Measurements from ENCODE around the gene CDK2AP2.

The CDK2AP2 gene

DNA sequence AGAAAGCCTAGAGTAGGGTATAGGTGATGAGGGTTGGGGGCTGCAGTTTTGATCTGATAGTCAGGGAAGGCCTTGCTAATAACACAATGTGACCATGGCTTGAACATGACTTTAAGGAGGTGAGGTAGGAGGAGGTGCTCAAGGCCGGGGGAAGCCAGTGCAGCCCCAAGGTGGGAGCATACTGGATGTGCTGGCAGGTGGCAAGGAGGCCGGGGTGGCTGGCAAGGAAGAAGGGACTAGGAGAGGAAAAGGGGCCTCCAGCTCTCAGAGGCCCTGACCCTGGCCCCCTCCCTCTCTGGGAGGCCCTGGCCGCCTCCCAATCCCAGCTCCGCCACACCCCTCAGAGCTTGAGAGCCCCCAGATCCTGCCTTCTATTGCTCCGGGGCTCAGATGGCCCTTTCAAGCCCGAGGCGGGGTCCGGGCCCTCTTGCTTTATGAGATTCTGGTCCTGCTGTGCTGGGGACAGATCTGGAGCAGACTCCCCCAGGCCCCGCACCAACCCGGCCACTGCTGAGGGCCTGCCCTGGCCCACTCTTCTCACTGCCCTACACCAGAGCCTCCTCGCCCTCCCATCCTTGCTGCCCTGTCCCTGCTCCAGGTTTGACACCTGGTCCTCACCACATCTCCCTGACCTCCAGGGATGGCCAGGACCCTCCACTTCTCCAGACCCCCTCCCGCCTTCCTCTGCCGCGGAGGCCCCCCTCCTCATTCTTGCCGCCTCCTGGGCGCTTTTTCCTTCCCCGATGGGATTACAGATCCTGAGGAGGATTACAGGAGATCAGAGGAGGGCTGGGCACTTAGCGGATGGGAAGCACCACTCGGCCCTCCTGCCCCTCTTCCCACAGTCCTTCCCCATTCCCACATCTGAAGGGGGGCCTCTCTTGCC lies 4.6 kb downstream of the CDK2AP2 start:
- DNase-seq (ENCODE audit: low spot score), result no peak

DNA sequence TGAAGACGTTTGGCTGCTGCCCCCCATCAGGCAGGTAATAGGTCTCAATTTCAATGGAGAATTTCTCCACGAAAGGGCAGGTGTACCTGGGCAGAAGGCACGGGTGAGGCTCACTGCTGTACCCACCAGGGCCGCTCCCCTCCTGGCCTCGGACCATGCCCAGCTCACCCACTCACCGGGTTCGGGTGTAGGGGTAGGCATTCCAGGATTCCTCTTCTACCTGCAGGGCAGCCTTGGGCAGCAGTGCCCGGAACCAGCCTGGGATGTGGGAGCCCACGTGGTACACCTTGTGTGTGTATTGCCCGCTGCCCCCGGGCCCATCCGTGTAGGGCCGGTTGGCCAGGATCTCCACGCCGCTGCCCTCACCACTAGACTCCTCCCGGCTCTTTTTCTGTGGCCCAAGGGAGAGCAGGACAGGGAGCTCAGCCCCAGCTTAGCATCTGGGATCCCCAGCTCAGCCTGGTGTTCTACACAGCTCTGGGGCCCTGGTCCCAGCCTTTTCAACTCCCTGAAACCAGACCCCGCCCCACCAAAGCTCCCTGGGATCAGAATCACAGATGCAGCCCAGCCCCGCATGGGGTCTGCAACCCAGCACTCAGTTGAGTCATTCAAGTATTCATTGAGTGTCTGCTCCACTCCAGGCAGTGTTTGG lies 5.5 kb downstream of the CDK2AP2 start:
- no peak for DNase-seq (ENCODE audit: low spot score)

DNA sequence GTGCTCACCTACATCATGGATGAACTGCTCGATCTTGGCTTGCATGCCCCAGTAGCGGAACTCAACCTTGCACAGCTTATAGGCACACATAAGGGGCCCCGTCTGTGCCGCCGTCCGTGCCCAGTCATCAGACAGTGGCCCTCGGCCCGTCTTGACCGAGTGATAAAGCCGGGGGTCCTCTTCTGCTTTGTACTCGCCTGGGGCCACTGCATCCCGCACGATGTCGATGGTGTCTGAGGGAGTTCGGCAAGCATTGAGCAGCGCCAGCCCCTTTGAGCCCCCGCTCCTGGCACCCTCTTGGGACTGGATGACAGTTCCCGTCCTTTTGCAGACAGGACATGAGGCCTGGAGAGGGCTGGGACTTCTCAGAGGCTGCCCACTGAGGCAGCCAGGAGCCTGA lies 6.1 kb downstream of the CDK2AP2 start:
- no peak for DNase-seq (ENCODE audit: low spot score)

DNA sequence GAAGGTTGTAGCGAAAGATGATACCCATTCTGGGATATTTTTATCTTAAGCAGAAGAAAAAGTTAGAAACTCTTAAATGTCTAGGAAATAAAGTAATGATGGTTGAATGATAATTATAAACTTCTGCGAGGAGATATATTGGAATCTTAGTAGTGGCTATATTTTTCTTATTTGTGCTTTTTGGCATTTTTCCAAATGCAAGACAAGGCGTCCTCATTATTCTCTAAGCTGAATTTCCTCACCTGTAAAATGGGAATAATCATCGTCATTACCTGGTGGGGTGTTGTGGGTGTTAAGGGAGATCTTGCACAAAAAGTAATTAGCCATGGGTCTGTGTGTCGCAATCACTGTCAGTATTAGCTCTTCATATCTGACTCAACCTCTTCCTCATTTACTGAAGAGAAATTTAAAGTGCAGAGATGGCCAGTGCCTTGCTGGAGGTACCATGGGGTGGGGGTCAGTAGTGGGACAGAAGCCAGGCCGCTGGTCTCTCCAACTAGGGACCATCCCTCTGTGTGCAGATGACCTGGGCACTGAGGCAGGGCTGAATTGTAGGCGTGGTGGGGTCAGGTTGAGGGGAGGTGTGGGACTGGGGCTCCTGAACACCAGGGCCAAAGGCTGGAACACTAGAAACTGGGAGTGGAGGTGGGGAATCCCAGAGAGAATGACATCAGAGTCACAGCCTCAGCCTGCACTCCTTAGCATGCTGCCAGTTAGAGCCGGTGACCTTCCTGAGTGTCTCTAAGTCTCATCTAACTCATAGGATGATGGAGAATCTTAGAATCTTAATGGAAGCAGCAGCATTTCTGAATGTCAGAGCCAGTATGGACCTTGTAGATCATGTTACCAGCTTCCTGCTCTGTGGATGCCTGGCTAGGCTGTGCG lies 6.9 kb downstream of the CDK2AP2 start:
- no peak for DNase-seq (ENCODE audit: low spot score)

DNA sequence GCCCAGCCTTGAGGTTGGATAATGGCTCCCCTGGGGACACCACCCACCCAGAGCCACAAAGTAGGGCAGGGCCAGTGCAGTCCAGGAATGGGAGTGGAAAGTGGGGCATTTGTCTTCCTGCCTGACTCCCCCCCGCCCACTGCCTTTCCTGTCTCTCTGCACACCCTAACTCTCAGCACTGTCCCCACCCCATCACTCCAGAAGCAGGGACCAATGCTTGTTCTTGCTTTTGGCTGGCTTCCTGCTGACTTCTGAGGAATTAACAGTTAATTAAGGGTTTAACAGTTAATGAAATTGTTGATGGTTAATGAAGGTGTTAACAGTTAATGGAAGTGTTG lies 7.5 kb downstream of the CDK2AP2 start:
- DNase-seq (ENCODE audit: low spot score), result no peak

DNA sequence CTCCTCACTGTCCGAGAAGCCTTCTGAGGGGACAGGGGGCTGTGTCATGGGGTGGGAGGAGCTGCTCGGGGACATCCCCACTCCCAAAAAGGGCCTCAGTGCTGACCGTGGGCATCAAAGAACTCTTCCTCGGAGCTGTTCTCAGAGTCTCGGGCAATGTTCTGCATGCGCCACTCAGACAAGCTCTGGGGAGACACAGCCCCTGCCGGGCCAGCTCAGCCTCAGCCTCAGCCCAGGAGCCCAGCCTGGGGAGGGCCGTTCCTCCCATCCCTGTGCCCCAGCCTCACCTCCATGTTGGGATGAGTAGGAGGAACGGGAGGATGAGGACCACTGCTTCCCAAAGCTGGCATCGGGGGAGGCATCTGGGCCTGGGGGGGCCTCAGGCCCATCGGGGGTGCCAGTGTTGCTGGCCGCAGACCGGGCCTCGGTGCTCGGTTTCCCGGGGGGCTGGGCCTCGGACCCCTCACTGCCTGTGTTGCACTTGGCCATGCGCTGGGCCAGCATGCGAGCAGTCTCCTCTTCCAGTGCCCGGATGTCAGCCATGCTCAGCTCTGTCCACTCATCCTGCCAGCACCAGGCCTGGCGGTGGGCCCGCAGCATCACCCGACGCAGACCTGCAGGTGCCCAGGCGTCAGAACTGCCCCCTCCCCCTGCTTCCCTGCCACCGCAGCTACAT lies 8.0 kb downstream of the CDK2AP2 start:
- DNase-seq (ENCODE audit: low spot score), result no peak

DNA sequence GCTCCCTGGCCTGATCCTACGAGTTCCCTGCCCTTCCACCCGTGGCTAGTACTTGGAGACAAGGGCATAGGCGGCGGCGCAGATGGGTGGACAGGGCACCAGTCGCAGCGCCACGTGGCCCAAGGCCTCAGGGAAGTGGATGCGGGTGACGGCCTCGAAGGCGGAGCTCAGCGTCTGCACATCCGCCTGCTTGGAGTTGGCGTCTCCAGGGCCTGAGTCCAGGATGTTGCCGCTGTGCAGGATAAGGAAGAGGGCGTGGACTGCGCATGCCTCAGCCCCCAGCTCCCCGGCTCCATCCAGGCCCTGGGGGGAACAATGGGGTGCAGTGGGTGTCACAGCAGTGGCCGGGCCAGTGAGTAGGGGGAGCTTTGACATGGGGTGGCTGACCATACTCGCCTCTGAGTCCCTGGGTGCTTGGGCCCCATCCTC lies 9.4 kb downstream of the CDK2AP2 start:
- DNase-seq (ENCODE audit: low spot score), result no peak

DNA sequence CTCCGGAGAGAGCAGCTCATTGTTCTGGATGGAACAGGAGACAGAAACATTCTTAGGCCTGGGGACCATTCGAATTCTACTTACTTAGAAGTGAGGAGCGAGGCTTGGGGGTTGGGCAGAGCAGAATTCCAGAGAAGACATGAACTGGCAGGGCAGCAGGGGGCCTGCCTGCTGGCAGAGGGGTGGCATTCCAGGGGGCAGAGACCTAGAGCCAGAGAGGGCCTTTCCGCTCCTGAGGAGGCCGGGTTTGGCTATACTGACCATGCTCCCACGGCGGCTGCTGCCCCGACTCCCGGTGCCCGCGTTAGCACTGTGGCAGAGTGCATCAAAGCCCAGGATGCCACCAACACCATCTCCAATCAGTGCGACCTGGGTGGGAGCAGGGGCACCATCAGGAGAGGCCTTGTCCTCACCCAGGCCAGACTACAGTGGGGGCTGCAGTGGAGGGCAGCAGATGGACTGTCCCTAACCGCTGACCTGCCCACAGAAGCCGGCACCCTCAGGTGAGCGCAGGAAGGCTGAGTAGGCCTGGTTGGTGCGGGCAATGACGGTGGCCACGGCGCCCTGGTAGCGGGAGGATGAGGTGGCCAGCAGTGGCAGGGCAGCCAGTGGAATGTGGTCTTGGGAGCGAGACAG lies 10.2 kb downstream of the CDK2AP2 start:
- DNase-seq (ENCODE audit: low spot score), result no peak

DNA sequence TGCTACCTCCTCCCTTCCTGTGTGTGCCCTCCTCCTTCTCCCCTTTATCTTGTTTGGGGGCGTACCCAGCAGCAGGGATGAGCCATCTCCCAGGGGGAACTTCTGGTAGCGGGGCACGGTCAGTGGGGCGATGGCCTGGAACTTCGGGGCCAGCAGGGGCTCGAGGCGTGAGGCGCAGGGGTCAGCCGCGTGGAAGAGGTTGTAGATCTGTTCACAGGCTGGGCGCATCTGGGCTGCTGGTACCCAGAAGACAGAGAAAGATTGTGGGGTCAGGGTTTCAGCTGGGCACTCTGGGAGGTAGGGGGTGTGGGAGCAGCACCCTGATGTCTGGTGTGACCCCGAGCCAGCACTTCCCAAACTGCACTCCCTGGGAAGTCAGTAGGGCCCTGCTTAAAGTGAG lies 11.8 kb downstream of the CDK2AP2 start:
- DNase-seq (ENCODE audit: low spot score), result no peak

DNA sequence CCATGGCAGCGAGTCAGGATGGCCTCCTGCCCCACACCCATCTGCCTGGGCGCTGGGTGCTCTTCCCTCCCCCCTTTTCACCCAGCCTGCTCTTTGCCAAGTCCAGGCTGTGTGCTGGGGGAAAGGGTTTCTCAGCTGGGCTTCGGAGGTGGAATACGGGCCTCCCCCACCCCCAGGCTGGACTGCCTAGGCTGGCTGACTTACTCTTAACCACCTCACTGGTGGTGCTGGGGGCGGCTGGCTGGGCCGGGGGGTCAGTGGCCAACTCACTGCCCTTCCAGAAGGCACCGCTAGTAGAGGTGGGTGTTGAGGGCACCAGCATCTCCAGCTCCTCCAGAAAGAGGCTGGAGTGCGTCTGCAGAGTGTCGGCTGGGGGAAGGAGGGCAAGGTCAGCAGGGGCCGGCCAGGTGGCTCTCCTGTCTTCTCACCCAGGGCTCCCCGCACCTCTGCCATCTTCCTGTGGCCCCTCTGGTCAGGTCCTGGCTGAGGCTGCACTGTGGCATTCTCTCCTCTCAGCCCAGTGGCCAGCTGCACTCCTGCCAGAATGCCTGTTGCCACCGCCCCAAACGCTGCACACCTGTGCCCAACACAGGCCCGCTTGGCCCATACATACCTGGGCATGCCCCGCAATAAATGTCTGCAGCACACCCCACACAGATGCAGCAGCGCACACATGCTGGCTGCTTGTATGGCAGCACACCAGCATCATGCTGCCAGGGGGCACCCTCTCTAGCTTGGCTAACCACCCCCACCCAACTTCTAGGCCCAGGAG lies 12.5 kb downstream of the CDK2AP2 start:
- DNase-seq (ENCODE audit: low spot score), result no peak

DNA sequence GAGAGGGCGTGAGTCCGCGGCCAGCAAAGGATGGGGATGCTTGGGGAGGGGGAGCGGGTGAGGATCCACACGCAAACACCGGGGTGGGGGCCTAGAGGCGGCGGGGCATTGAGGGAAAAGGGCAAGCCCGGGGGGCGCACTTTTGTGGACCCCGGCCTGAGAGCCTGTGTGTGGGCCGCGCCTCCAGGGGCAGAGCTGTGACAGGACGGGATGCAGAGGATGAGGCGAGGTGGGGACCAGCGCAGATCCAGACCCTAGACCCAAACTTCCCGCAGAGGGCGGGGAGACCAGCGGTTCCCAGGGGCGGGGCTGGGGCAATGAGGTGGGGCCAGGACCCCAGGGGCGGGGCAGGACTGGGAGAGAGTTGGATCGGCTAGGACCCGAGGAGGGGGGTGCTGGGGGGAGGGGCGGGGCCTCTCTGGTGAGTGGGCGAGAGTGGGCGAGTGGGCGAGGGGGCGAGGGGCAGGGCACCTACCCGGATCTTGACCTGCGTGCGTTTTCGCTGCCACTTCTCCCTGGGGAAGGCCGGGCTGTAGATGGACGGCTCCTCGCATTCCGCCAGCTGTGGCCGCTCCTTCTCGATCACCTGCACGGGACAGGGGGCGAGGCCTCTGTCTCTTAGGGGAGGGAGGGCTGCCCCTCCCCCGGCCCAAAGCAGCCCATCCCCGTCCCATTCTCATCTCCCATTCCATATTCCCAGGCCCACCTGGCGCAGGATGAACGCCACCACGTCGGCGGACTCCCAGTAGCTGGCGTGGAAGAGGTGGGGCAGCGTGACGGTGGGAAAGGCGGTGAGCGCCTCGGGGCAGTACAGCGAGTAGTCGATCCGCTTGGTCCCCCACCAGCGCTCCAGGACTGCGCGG lies 13.4 kb downstream of the CDK2AP2 start:
- DNase-seq (ENCODE audit: low spot score), result no peak

DNA sequence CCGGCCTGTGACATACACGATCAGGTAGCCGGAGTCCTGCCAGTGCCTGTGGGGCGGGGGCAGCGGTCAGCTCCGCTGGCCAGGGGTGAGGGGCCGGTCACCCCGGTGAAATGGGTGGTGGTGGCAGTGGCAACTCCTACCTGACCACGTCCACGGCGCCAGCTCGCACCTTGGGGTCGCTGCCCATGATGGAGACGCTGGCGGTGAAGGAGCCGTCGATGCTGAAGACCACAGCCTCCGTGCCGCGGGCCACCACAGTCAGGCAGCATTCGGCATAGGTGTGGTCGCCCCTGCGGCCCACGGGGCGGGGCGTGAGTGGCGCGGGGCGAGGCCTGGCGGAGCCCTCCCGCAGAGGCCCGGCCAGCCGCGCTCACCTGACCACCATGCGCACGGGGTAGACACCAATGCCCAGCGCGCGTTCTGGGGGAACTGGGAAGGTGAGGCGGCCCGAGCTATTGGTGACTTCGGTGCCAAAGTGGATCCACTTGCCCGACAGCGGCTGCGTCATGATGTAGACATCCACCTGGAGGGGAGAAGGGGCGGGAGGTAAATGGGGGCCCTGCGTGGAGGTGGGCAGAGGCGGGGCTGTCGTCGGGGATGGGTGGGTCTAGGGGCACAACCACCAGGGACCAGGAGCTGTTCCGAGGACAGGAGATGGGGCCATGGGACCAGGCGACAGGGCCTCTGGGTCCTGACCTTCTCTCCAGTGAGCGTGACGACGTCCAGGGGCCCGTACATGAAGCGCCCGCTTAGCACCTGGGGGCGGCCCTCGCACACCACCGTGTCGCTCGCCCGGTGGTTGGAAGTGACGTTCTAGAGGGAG lies 14.2 kb downstream of the CDK2AP2 start:
- no peak for DNase-seq (ENCODE audit: low spot score)

DNA sequence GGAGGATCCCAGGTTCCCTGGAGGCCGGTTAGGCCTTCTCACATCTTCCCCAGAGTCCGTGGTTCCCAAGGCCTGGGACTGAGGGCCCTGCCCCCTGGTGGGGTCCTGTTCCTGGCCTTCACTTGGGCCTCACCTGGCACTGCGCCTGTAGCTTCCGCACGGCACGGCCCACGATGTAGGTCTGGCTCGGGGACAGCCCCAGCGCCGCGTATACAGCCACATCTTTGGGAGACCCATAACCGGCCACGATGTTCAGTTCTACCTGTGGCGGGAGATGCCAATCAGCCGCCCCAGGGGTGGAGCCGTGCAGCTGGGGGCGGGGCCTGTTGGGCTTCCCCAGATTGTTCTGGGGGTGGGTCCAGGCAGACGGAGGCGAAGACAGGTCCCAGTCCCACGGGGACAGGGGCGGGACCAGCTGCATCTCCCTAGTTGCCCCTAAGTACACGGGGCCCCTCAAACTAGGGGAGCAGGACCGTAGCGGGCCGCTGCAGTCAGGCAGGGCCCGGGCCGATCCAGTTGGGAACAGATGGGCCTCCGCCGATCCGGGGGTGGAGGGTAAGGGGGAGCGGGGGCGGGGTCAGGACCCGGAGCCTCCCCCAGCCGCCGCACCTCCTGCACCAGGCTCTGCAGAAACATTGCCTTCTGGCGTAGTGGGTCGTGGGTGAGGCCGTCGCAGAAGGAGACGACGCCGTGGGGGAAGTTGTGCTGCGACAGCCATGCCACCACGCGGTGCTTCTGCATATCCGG lies 15.0 kb downstream of the CDK2AP2 start:
- DNase-seq (ENCODE audit: low spot score), result no peak

DNA sequence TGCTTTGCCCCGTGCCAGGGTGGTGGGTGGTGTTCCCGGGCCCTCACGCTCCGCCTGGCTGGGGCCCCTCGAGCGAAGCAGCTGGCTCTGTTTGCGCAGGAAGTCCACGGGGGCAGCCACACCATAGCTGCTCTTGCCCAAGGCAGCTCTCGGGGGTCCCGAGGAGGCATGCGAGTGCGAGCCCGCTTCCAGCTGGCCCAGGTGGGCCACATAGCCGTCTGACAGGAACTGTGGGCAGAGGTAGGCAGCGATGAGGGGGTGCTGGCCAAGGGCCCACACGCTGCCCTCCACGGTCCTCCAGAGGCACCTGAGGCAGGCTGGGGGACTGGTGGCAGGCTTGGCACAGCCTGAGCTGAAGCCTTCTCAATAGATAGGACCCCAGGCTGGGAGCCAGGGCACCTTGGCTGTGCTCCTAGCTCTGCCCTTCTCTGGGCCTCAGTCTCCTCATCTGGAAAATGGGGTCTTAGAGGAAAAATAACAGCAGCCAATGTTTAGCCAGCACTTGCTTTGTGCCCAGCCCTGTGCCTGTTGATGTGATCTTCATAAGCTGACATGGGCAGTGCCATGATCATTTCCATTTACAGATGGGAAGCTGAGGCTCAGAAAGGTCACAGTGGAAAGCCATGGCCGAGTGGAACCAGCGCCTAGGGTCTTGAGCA lies 15.8 kb downstream of the CDK2AP2 start:
- DNase-seq (ENCODE audit: low spot score), result no peak

DNA sequence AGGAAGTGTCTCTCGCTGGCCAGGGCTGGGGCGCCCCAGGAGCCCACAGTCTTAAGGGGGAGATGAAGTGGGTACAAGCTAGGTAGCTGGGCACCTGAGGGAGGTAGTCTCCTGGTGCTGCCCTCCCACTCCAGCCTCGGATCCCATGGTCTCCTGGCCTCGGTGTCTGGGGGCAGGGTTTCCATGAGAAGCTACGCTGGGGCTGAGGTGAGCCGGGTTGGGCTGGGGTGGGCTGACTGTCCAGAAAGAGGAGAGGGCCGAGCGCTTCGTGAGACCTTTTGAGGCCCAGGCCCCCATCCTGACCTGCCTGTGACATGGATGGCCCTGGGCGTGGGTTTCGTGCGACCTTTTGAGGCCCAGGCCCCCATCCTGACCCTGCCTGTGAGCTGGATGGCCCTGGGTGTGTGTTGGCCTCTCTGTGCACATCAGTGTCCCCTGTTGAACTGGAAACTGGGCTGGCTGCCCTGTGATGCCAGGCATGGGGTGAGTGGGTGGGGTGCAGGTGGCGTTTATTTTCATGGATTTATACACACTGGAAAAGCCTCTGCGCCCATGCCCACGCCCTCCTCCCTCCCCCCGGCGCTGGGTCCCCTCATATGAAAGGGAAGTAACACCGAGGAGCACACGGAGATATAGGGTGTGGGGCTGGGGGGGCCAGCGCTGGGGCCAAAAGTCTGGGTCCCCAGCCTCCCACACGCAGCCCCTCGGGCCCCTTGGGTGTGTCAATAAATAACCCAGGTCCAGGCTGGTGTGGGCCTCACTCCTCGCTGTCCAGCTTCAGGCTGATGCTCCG lies 16.5 kb downstream of the CDK2AP2 start:
- DNase-seq (ENCODE audit: low spot score), result no peak

DNA sequence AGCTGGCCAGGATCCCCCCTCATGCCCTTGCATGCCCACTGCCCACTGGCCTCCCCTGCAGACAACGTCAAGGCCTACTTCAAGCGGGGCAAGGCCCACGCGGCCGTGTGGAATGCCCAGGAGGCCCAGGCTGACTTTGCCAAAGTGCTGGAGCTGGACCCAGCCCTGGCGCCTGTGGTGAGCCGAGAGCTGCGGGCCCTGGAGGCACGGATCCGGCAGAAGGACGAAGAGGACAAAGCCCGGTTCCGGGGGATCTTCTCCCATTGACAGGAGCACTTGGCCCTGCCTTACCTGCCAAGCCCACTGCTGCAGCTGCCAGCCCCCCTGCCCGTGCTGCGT lies 17.3 kb downstream of the CDK2AP2 start:
- no peak for DNase-seq (ENCODE audit: low spot score)

All from kidney tubule cell (primary cell).